ENCODE data around the gene CSNK2A1.
"Not testable (repeated sequence)": the region's sequence is repeated elsewhere in the genome, so short reads cannot be mapped to it uniquely, and the experiment has no call there.

CSNK2A1 gene

DNA sequence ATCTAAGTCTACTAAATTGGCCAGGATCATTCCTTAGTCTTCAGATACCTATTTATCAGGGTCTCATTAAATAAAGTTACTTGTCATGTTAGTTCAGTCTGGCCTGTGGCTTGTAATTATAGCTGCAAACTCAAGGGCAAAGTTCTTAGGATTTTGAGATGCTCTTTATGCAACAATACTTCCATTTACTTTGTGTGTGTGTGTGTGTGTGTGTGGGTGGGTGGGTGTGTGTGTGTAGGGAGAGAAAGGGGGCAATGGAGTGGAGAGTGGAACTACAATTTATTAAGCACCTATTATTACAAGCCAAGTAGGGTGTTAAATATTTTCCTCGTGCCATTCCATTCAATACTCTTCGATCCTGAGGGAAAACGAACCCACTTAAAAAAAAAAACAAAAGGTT, 63.5 kb downstream of the CSNK2A1 start:
- DNase-seq: no peak

DNA sequence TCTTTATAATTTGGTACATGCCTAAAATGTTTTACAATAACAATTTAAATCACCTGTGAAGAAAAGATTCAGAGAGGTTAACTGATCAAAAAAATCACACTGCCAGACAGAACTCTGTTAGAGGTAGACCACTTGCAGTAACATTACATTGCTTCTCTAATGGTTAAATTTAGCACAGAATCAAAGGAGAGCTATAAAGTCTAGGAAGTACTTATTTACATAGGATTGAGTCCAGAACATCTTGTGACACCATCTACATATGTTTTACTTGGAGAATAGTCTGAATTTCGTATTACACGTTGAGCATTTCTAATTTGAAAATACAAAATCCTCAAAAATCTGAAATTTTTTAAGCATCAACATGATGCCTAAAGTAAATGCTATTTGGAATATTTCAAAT, 64.1 kb downstream of the CSNK2A1 start:
- no peak for DNase-seq

DNA sequence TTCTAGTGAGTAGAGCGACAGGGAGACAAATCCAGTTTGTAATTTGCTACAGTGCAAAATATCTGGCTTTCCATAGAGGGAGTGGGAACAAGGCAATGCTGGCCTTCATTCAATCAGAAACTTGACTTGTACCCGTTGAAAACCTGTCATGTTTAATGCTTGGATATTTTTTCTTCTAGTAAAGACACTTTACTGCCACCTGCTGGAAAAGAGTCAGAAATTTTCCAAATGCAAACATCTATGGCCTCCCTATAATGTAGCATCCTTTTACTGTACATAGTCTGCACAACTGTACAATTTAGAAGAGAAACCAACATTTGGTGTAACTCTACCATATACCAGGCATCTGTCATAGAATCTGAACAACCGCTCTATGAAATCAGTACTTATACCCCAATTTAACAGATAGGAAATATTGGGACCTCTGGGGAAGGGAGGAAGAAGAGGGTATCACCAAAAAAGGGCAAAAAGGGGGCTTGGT, 64.6 kb downstream of the CSNK2A1 start:
- DNase-seq: peak; percentile 60

DNA sequence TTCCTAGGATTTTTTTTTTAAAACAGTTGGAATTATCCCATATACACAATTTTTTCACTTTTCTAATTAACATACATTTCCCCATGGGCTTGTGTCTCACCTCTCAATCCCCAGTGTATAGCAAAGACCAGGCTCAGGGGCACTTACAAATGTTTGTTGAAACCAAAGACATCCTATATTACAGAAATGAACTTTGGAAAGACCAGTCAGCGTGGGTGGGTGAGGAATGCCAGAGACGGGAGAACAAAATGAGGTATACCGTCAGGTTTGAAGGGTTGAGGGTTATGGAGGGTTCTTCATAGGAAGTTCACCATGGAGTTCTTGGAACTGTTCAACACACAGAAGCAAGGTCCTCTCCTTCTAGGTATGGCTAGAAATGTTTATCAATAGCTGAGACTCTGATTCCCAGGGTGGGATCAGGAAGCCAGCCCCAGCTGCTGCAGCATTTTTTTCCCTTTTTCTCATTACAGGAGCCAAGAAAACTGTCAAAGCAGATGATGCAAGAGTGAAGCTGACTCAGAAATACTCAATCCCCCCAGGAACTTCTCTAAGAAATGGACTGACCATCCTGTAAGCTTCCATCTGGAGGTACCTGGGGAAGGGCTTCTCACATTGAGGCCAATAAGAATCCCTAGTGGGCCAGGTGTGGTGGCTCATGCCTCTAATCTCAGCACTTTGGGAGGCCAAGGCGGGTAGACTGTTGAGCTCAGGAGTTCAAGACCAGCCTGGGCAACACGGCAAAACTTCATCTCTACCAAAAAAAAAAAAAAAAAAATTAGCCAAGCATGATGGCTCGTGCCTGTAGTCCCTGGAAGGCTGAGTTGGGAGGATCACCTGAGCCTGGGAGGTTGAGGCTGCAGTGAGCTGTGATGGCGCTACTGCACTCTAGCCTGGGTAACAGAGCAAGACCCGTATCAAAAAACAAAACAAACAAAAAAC, 65.3 kb downstream of the CSNK2A1 start:
- no peak for DNase-seq

- DNase-seq: not testable (repeated sequence)
Observed at GRCh38 chr20:476561-477249, 66.9 kb downstream of the CSNK2A1 start.

DNA sequence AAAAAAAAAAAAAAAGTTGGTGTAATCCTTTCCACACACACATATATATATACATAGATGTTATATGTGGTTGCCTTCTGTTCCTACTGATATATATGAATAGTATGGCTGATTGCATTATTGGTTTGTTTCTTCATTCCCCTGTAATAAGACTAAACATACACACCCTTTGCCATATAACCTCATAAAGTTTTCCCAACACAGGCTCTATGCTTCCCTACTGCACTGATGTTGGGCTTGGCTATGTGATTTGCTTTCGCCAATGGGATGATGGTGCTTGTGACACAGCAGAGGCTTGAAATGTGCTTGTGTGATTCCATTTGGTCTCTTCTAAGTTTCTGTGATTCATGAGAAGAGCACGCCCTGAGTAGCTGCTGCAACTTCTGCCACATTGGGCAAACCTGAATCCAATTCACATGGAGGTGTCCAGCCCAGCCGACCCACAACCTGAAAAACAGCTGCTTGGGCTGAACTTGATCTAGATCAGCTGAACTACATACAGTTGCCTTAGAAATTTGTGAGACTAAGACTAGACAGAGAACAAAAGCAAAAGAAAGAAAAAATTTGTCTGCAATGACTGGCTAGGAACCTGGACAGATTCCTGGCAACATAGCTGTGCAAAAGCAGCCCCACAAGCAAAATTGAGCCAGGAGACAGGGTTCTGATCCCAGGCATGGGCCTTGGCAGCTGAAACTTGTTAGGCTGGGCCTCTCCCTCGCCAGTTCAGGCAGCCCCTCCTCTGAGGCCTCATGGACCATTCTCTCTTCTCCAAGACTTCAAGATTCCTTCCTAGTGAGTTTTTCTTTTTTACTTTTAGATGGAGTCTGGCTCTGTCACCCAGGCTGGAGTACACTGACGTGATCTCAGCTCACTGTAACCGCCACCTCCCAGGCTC, 67.9 kb downstream of the CSNK2A1 start:
- DNase-seq: no peak

- DNase-seq: no peak
Observed at GRCh38 chr20:474581-474980, 69.0 kb downstream of the CSNK2A1 start.

DNA sequence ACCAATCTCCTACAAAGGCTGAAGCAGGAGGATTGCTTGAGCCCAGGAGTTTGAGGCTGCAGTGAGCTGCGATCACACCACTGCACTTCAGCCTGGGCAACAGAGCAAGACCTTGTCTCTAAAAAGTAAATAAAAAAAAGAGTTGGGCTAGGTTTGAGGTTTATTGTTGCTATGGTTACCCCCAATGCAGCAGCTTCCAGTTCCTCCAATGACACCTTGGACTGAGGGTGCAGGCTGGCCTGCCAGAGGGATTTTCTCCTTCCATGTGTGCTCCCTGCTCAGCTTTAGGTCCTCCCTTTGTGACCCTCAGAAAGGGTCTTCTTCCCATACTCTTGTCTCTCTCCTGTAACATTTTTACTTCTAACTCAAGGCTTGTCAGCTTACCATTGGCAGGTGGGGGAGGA, 70.7 kb downstream of the CSNK2A1 start:
- DNase-seq: no peak

- no peak for DNase-seq
Observed at GRCh38 chr20:472137-472846, 71.3 kb downstream of the CSNK2A1 start.

DNA sequence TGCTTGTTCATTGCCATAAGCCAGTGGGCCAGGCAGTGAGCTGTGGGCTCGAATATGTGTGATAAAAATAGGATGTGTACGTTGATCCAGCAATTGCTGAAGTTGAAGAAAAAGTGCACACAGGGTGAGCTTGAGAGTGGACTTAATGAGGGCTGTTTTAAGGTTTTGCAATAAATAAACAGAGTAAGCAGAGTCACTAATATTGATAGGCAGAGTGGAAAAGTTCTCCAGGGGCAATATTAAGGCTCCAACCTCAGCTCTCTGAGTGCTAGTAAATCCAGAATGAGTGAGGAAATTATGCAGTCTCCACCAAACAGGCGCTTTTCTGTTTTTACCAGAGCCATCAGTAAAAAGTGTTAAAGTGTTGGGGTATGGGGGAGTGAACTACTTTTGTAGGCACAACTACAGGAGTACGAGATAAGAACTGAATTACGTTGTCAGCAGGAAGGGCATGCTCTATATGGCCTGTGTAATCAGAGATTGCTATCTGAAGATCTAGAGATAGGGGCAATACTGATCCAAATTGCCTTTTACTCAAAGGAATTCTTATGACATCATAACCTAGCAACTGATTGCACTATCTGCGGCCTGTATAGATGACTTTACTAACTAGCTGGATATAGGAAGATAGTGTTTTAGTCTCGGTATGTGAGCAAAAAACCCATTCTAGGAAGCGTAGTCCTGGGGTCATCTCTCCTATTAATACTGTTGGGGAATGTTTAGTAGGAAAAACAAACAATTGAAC, 73.7 kb downstream of the CSNK2A1 start:
- DNase-seq: no peak

- DNase-seq: no peak
Observed at GRCh38 chr20:467755-468154, 75.8 kb downstream of the CSNK2A1 start.

- DNase-seq: peak; percentile 86
Observed at GRCh38 chr20:462199-462991, 81.2 kb downstream of the CSNK2A1 start, which contains the start of gene TBC1D20. TSS of gene TBC1D20 (minus strand) at chr20:462533. CDS start at chr20:462405, 128 bp downstream.

DNA sequence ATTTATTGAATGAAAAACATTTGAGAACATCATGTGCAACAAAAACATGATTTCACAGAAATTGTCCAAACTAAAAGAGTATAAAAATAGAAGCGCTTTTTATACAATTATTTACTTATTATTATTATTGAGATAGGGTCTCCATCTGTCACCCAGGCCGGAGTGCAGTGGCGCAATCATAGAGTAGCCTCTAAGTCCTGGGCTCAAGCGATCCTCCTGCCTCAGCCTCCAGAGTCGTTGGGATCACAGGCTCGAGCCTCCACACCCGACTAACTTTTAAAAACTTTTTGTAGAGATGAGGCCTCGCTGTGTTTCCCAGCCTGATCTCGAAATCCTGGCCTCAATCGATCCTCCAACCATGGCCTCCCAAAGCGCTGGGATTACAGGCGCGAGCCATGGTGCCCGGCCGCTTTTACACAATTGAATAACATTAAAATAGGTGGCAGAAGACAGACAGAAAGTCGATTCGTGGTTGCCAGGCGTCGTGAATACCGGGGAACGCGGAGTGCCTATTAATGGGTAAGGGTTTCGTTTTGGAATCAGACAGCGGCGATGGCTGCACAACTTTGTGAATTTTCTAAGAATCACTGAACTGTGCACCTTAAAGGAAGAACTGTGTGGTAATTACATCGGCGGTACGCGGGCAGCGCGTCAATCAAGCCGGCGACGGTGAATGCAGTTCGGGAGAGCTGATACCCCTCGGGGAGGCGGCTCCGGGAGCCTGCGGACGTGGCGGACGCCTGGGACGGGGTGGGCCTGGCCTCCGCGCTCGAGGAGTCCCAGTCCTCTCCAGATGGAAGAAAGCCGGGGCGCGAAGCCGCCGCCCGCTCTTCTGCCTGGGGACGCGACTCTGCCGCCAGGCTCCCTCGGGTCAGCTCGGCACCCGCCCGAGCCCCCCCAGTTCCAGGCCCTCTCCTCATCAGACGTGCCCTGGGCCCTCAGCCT, 82.1 kb downstream of the CSNK2A1 start:
- peak; percentile 57 for DNase-seq

DNA sequence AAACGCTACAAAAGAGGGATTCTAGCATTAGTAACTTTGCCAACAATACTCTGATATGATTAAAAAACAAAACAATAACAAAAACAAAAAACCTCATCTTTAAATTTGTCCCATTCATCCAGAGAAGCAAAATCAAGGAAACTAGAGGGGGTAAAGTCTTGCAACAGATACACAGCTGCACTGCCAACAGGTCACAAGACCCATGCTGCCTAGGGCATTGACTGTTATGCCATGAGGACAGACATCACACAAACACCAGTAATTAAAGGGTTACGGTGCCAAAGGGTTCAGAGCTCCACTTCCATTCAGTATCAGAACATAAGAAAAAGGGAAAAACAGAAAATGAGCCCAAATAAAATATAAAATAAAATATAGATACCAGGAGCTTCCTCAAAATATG, 82.9 kb downstream of the CSNK2A1 start:
- DNase-seq: no peak

- DNase-seq: no peak
Observed at GRCh38 chr20:460180-460579, 83.4 kb downstream of the CSNK2A1 start.

GRCh38 chr20:458776-459175, 84.8 kb downstream of the CSNK2A1 start:
- DNase-seq: no peak

- no peak for DNase-seq
Observed at GRCh38 chr20:454951-455350, 88.6 kb downstream of the CSNK2A1 start.

- DNase-seq: not testable (repeated sequence)
Observed at GRCh38 chr20:452021-452420, 91.6 kb downstream of the CSNK2A1 start.
